Naive thymus-derived CD4-positive, alpha-beta T cell (primary cell): ENCODE results near the gene BCLAF1. TPM values are rescaled to one million over a fixed set of nuclear protein-coding genes. Genes with fewer than 3 reads are reported as not detected.

Experiments
- ATAC-seq: fragments of 150-1000 bp; cut with Tn5 transposase; 2 replicates; pipeline ENCODE4 v1.10.0; 2021; ENCODE audit warnings: mild to moderate bottlenecking, moderate library complexity
- CTCF ChIA-PET: fragments of 350-600 bp; sonication (Branson Sonifier 250); formaldehyde crosslinking; loops from one replicate; lab custom pipeline; 2021; ENCODE audit warnings: antibody characterized with exemption; lab: Charles Lee
- POLR2A ChIA-PET: fragments of 350-600 bp; sonication (Branson Sonifier 250); formaldehyde crosslinking; loops from one replicate; lab custom pipeline; 2021; ENCODE audit warnings: antibody characterized with exemption, inconsistent platforms; lab: Charles Lee
- DNase-seq, 9 donors: peaks; one replicate each; pipeline versions ENCODE4 v3.0.0 to v3.0.0-alpha.2; 2020 to 2022; ENCODE audit warnings: mixed read lengths in 1 of 9
- H3K27ac ChIP-seq: one replicate; pipeline ENCODE4 v1.7.0; 2013; ENCODE audit warnings: mild to moderate bottlenecking, low read depth, low read length, moderate library complexity
- H3K27me3 ChIP-seq, 2 donors: one replicate each; pipeline ENCODE4 v1.7.0; 2013; ENCODE audit warnings: low read length in 2 of 2, mild to moderate bottlenecking in 2 of 2, moderate library complexity in 2 of 2; ENCODE audit not compliant: control insufficient read depth in 2 of 2, insufficient read depth in 2 of 2
- H3K36me3 ChIP-seq, 3 experiments: 1 replicate in 2 of 3; 2 replicates in 1 of 3; pipeline ENCODE4 v1.7.0; 2013; ENCODE audit warnings: low read length in 3 of 3, mild to moderate bottlenecking in 3 of 3, moderate library complexity in 1 of 3; ENCODE audit not compliant: insufficient read depth in 3 of 3, control insufficient read depth in 2 of 3
- H3K4me1 ChIP-seq, 2 donors: one replicate each; pipeline ENCODE4 v1.7.0; 2013; ENCODE audit warnings: low read length in 2 of 2, mild to moderate bottlenecking in 2 of 2, moderate library complexity in 1 of 2; ENCODE audit not compliant: control insufficient read depth in 2 of 2, insufficient read depth in 2 of 2
- H3K4me3 ChIP-seq: 2 replicates; pipeline ENCODE4 v1.7.0; 2013; ENCODE audit warnings: mild to moderate bottlenecking, low read length
- H3K9me3 ChIP-seq, 3 experiments: 1 replicate in 2 of 3; 2 replicates in 1 of 3; pipeline ENCODE4 v1.7.0; 2013; ENCODE audit warnings: low read length in 3 of 3; ENCODE audit not compliant: control insufficient read depth in 2 of 3
- H3K27ac Mint-ChIP-seq, 9 donors: one replicate each; pipeline ENCODE4 v1.8.0; 2020 to 2022; ENCODE audit warnings: mixed read lengths in 9 of 9, mild to moderate bottlenecking in 8 of 9, moderate library complexity in 5 of 9, inconsistent platforms in 2 of 9
- H3K27me3 Mint-ChIP-seq, 5 donors: one replicate each; pipeline ENCODE4 v1.8.0; 2021 to 2022; ENCODE audit warnings: mixed read lengths in 5 of 5, mild to moderate bottlenecking in 1 of 5
- H3K36me3 Mint-ChIP-seq, 5 donors: one replicate each; pipeline ENCODE4 v1.8.0; 2020 to 2022; ENCODE audit warnings: mixed read lengths in 5 of 5, mild to moderate bottlenecking in 3 of 5, inconsistent platforms in 1 of 5
- H3K4me1 Mint-ChIP-seq, 7 donors: one replicate each; pipeline ENCODE4 v1.8.0; 2020 to 2022; ENCODE audit warnings: mixed read lengths in 7 of 7, mild to moderate bottlenecking in 3 of 7, inconsistent platforms in 1 of 7
- H3K4me3 Mint-ChIP-seq, 10 donors: one replicate each; pipeline ENCODE4 v1.8.0; 2020 to 2022; ENCODE audit warnings: mild to moderate bottlenecking in 10 of 10, mixed read lengths in 10 of 10, moderate library complexity in 6 of 10, inconsistent platforms in 2 of 10
- H3K9me3 Mint-ChIP-seq, 11 donors: one replicate each; pipeline ENCODE4 v1.8.0; 2020 to 2022; ENCODE audit warnings: mixed read lengths in 11 of 11, mild to moderate bottlenecking in 4 of 11, inconsistent platforms in 1 of 11, moderate library complexity in 1 of 11
- intact Hi-C, 2 donors: fragments of 100-400 bp; cut with micrococcal nuclease; formaldehyde crosslinking; loops; one replicate each; pipeline ENCODE4 v1.15.1; 2023
- polyA plus RNA-seq, 2 donors: library from polyadenylated mRNA; unstranded; fragments of 300-500 nt; fragmentation: Illumina TruSeq; gene quantifications; one replicate each; pipeline ENCODE4 v1.2.3, GENCODE V29; 2021
- total RNA-seq, 6 experiments: library from RNA in 5 of 6; stranded (reverse) in 5 of 6; gene quantifications; 1 replicate in 5 of 6; 2 replicates in 1 of 6; pipeline ENCODE4 v1.2.3 and lab custom pipeline; 2021 to 2026

The BCLAF1 gene
- total and polyA plus RNA-seq, 7 experiments from 2014 or later = 127 to 439 (median 245) TPM

DNA sequence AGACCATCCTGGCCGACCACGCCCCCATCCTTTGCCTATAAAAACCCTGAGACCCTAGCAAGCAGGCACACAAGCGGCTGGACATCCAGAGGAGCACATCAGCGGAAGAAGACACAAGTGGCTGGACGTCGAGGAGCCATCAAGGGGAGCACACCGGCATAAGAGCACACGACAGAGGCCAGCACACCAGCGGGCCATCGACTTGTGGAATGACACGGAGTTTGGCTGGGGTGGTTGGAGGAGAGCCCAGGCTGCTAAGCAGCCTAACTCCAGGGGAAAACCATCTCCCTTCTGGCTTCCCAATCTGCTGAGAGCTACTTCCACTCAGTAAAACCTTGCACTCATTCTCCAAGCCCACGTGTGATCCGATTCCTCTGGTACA, 44.8 kb upstream of the BCLAF1 start:
- H3K4me1 Mint-ChIP-seq = no peaks in the 10 kb centered on the region
- DNase-seq = no peak
- ChIA-PET CTCF (interaction anchor here (0.6 kb wide), 1 partner anchor 9 kb away, joined by 5 read pairs; no protein-coding TSS in a partner anchor), POLR2A (no interaction called here)
- intact Hi-C loops = no loop called here
- Histone ChIP-seq H3K36me3 (no peaks in the 10 kb centered on the region), H3K4me3 (no peak overlapping the region), H3K27ac (no peak overlapping the region), H3K4me1 (no peaks in the 10 kb centered on the region), H3K9me3 (no peaks in the 10 kb centered on the region), H3K27me3 (no peaks in the 10 kb centered on the region)
- no peak for ATAC-seq
- H3K36me3 Mint-ChIP-seq = no peaks in the 10 kb centered on the region
- H3K27ac Mint-ChIP-seq = no peak overlapping the region
- peaks cover 0 to 3% (median 0%) of the 10 kb centered on the region in 5 donors for H3K27me3 Mint-ChIP-seq
- no peak overlapping the region for H3K4me3 Mint-ChIP-seq
- no peaks in the 10 kb centered on the region for H3K9me3 Mint-ChIP-seq

DNA sequence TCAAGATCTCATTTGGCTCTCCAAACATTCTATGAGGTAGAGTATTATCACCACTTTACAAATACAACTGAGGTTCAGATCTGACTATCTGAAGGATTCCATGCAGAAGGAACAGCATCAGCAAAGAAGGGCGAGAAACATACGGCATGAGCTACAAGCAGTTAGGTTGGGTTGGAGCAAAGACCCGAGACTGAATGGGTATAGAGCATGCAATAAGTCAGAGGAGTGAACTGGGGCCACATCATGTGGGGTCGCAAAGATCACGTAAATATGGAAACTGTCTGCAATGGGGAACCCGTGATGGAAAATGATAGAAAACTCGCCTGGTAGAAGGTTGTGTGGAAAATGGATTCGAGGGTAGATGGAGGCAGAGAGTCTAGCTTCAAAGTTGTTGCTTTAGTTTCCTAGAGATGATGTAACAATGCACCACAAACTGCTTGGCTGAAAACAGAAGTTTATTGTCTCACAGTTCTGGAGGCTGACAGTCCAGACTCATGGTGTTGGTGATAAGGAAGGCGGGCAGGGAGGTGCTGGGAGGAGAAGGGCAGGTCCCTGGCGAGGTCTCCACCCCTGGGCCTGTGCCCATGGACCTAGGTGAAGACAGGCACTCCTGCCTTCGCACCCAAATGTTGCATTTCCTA, 44.3 kb upstream of the BCLAF1 start:
- no peak overlapping the region for H3K4me3 Mint-ChIP-seq
- ATAC-seq = no peak
- H3K4me1 ChIP-seq = no peaks in the 10 kb centered on the region
- no peak overlapping the region for H3K27ac ChIP-seq
- POLR2A ChIA-PET = no interaction called here
- DNase-seq = no peak
- no peaks in the 10 kb centered on the region for H3K27me3 ChIP-seq
- no peak overlapping the region for H3K4me3 ChIP-seq
- peaks cover 0 to 3% (median 0%) of the 10 kb centered on the region in 5 donors for H3K27me3 Mint-ChIP-seq
- no peaks in the 10 kb centered on the region for H3K9me3 ChIP-seq
- no peaks in the 10 kb centered on the region for H3K36me3 ChIP-seq
- H3K27ac Mint-ChIP-seq = no peak overlapping the region
- no peaks in the 10 kb centered on the region for H3K36me3 Mint-ChIP-seq
- H3K9me3 Mint-ChIP-seq = no peaks in the 10 kb centered on the region
- no peaks in the 10 kb centered on the region for H3K4me1 Mint-ChIP-seq
- CTCF ChIA-PET = no interaction called here
- intact Hi-C loops = no loop called here

DNA sequence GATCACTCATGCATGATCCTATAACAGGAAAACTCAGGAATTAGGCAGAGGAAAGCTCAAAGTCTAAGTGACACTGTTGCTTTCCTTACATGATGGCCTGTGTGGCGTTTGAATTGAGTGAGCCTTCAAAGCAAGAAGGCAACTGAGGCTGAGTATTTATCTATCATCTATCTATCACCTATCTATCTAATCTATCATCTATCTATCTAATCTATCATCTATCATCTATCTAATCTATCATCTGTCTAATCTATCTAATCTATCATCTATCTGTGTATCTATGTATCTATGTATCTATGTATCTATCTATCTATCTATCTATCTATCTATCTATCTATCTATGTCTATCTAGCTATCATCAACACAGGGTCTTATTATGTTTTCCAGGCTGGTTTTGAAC, 41.8 kb upstream of the BCLAF1 start:
- Mint-ChIP-seq H3K27ac (no peak overlapping the region), H3K4me3 (no peak overlapping the region), H3K4me1 (no peaks in the 10 kb centered on the region), H3K27me3 (no peaks in the 10 kb centered on the region), H3K36me3 (no peaks in the 10 kb centered on the region), H3K9me3 (no peaks in the 10 kb centered on the region)
- intact Hi-C loops = no loop called here
- no peaks in the 10 kb centered on the region for H3K36me3 ChIP-seq
- no peaks in the 10 kb centered on the region for H3K27me3 ChIP-seq
- ChIA-PET POLR2A (no interaction called here), CTCF (interaction anchor here (1.2 to 1.4 kb wide), 2 partner anchors 14 kb away, joined by 3 to 4 read pairs; no protein-coding TSS in a partner anchor)
- no peak for ATAC-seq
- no peaks in the 10 kb centered on the region for H3K4me1 ChIP-seq
- no peaks in the 10 kb centered on the region for H3K9me3 ChIP-seq
- no peak overlapping the region for H3K4me3 ChIP-seq
- H3K27ac ChIP-seq = no peak overlapping the region
- DNase-seq = no peak

DNA sequence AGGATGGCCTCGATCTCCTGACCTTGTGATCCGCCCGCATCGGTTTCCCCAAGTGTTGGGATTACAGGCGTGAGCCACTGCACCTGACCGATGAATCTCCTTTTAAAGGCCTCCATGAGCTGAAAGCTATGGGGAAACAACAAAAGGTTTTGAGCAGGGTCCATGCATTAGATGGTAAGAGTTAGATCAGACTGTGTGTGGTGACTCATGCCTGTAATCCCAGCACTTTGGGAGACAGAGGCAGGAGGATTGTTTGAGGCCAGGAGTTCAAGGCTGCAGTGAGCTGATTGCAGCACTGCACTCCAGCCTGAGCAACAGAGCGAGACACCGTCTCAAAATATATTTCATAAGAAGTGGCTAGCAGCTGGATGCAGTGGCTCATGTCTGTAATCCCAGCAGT, 41.0 kb upstream of the BCLAF1 start:
- Histone ChIP-seq H3K27ac (no peak overlapping the region), H3K27me3 (no peaks in the 10 kb centered on the region), H3K4me3 (no peak overlapping the region), H3K9me3 (no peaks in the 10 kb centered on the region), H3K4me1 (no peaks in the 10 kb centered on the region), H3K36me3 (no peaks in the 10 kb centered on the region)
- Mint-ChIP-seq H3K4me3 (no peak overlapping the region), H3K4me1 (no peaks in the 10 kb centered on the region), H3K27ac (no peak overlapping the region), H3K36me3 (no peaks in the 10 kb centered on the region), H3K9me3 (no peaks in the 10 kb centered on the region), H3K27me3 (no peaks in the 10 kb centered on the region)
- ATAC-seq (no peak), DNase-seq (no peak)
- ChIA-PET POLR2A (no interaction called here), CTCF (interaction anchor here (1.4 kb wide), 1 partner anchor 13 kb away, joined by 4 read pairs; no protein-coding TSS in a partner anchor)
- intact Hi-C loops = no loop called here

DNA sequence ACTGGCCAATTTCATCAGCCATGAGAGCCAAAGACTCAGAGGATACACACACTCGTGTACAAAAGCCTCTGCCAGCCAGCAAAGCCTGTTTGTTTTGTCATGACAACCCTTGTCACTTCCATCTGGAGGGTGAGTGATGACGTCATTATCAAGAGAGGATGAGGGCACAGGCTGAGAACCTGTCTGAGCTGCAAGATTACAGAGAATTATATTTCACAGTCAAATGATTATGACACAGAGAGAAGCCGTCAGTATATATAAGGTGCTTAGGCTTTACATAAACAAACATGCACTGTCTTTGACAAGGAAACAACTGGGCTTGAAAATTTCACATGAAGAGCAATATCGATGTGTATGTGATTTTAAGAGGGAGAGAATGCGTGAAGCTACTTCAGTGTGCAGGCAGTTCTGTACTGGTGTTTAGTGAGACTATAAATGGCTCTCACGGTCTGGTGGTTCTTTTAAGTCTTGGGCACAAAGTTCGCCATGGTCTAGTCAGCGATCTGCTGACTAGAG, 36.5 kb upstream of the BCLAF1 start:
- H3K4me1 ChIP-seq = no peaks in the 10 kb centered on the region
- H3K4me3 ChIP-seq = no peak overlapping the region
- Mint-ChIP-seq H3K4me1 (no peaks in the 10 kb centered on the region), H3K36me3 (no peaks in the 10 kb centered on the region), H3K4me3 (no peak overlapping the region), H3K9me3 (no peaks in the 10 kb centered on the region), H3K27me3 (peaks cover 0 to 2% (median 0%) of the 10 kb centered on the region in 5 donors), H3K27ac (no peak overlapping the region)
- no peak overlapping the region for H3K27ac ChIP-seq
- ChIA-PET POLR2A (no interaction called here), CTCF (interaction anchor here (1.0 kb wide), 1 partner anchor 8 kb away, joined by 3 read pairs; no protein-coding TSS in a partner anchor)
- intact Hi-C loops = no loop called here
- H3K36me3 ChIP-seq = no peaks in the 10 kb centered on the region
- ATAC-seq (no peak), DNase-seq (no peak)
- no peaks in the 10 kb centered on the region for H3K27me3 ChIP-seq
- no peaks in the 10 kb centered on the region for H3K9me3 ChIP-seq

DNA sequence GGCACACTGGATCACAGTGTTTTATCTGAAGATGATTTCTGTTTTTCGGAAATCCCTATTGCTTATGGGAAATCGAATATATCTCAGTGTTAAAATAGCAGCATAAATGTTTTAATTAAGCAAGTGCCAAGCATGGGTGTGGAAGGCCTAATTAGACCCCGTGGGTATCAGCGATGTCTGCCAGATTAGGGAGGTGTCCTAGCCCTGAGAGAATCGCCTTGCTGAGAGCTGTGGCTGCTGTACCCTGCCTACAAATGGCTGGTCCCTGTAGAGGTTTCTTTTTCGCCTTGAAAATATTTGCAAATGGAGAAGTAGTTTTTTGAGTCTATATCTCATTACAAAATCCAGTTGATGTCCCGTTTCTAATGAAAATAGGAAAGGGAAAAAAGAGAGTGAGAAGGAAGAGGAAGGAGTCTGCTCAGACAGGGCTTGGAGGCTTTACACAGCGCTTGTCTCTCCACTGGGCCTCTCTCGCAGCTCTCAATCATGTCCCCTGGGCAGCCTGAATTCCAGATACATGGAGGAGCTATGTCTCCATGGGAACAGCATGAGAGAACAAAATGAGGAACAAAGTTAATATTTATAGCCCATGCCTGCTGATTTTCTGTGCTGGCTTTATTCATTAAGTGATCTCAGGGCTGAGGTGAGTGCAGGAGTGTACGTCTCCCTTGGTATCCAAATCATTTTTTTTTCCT, 35.2 kb upstream of the BCLAF1 start:
- no peaks in the 10 kb centered on the region for H3K4me1 Mint-ChIP-seq
- H3K4me1 ChIP-seq = no peaks in the 10 kb centered on the region
- no peak overlapping the region for H3K27ac ChIP-seq
- no peak overlapping the region for H3K27ac Mint-ChIP-seq
- intact Hi-C loops = no loop called here
- H3K27me3 Mint-ChIP-seq = peaks cover 0 to 8% (median 0%) of the 10 kb centered on the region in 5 donors
- ATAC-seq = no peak
- no peaks in the 10 kb centered on the region for H3K9me3 Mint-ChIP-seq
- H3K36me3 Mint-ChIP-seq = no peaks in the 10 kb centered on the region
- CTCF ChIA-PET = no interaction called here
- no peaks in the 10 kb centered on the region for H3K9me3 ChIP-seq
- no peak overlapping the region for H3K4me3 Mint-ChIP-seq
- no peaks in the 10 kb centered on the region for H3K27me3 ChIP-seq
- no peak for DNase-seq
- POLR2A ChIA-PET = no interaction called here
- no peak overlapping the region for H3K4me3 ChIP-seq
- no peaks in the 10 kb centered on the region for H3K36me3 ChIP-seq
